ENCODE measurements around the gene PPP4R2. TPM values are rescaled to one million over a fixed set of nuclear protein-coding genes. Genes with fewer than 3 reads are reported as not detected.
A peak's percentile ranks its signal among the peaks of the same experiment; 100 is the strongest.
"Not testable (repeated sequence)": the region's sequence is repeated elsewhere in the genome, so short reads cannot be mapped to it uniquely, and the experiment has no call there.

PPP4R2 gene
- total RNA-seq, 1 donor from 2014 or later, result 92.1 TPM

DNA sequence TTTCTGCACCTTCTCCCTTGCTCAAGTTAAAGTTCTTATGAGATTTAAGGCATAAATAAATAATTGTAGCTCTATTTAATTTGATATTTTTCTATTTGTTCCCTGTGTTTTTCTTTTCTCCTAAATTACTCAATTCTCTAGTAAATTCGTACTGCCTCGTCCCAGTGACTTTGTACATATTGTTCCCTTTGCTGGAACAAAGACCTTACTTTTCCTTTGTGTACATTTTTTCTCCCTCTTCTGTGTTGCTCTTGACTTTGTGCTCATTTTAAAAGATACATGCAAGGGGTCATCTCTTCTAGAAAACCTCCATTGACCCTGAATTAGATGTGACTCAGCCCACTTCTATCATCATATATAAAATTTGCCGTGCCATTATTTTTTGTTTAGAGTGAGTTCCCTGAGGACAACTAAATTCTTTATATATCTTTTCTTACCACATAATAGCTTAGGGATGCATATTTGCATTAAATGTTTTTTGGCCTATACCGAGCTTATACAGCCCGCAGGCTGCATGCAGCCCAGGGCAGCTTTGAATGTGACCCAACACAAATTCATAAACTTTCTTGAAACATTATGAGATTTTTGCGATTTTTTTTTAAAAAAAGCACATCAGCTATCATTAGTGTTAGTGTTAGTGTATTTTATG is 29.6 kb downstream of the PPP4R2 start:
- DNase-seq, result no peak

DNA sequence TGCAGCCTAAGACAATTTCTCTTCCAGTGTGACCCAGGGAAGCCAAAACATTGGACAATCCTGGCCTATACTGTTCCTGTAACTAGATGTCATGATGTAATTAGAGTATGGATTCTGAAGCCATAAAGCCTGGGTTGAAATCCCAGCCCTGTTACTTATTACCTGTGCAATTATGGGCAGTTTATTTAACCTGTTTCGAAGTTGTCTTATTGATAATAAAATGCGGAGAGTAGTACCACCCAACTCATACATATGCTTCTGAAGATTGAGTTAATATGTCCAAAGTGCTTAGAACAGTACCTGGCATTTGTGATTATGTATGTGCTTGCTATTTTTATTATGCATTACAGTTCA is 30.1 kb downstream of the PPP4R2 start:
- DNase-seq, result no peak

DNA sequence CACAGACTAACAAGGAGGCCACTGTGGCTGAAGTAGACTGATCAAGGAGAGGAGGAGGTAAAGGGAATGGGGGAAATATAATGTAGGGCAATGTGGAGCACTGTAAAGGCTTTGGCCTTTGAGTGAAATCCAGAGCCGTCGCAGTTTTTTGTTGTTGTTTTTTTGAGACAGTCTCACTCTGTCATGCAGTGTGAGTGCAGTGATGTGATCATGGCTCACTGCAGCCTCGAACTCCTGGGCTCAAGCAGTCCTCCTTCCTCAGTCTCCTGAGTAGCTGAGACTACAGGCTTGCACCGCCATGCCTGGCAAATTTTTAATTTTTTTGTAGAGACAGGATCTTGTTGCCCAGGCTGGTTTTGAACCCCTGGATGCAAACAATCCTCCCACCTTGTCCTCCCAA is 32.2 kb downstream of the PPP4R2 start:
- no peak for DNase-seq

DNA sequence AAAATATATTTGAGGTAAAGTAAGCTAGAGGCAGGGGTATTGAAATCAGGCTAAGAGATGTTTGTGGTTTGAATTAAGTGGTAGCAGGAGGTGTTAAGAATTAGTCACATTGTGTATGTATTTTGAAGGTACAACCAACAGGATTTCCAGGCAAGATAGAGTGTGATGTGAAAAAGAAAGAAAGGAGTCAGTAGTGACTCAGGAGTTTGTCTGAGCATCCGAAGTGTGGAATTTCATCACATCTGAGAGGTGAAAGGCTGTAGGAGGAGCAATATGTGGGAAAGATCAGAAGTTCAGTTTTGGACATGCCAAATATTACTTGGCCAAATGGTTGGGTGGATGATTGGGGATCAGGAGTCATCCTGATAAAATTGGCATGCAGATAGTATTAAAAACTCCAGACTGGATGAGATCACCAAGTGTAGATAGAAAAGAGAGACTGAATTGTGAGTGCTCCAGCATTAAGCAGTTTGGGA is 32.7 kb downstream of the PPP4R2 start:
- DNase-seq, result peak; percentile 6

DNA sequence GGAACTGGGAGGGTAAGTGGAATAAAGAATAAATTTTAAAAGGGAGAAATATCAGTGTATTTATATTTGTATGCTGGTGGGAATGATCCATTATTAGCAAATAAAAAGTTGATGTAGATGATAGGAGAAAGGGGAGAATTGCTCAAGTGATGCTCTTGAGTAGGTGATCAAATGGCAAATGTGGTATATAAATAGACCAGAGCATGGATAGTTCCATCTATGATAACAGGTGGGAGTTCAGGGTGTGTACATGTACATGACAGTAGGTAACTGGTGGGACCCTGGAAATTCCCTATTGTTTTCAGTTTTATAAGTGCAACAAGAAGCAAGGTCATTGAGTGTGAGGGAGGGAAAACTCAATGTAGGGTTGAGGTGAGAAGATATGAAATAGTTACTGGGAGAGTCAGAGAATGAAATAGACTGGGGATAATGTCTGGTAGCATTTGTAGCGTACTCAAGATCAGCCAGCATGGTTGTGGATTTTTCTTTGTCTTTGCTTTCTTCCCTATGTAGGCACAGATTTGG is 33.5 kb downstream of the PPP4R2 start:
- DNase-seq, result peak; percentile 28

DNA sequence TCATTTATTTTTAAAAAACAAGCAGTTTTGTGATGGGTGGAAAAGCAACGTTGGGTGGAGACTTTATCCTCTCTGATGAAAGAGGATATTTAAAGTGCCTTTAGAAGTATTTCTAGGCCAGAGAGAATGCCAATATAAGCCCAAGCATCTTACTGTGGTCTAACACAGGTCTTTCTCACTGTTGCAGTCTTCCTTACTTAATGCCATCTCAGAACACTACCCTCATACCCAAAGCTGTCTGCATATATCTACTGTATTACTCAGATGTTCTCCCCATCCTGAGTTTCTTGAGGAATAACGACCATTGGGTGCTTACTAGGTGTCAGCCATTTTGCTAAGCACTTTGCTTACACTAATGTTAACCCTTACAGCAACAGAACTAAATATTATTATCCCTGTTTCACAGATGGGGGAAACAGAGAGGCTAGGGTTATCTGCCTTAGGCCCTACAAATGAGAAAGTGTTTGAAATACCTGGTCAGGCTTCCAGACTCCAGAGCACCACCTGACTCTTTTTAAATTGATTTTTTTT is 35.0 kb downstream of the PPP4R2 start:
- no peak for DNase-seq

DNA sequence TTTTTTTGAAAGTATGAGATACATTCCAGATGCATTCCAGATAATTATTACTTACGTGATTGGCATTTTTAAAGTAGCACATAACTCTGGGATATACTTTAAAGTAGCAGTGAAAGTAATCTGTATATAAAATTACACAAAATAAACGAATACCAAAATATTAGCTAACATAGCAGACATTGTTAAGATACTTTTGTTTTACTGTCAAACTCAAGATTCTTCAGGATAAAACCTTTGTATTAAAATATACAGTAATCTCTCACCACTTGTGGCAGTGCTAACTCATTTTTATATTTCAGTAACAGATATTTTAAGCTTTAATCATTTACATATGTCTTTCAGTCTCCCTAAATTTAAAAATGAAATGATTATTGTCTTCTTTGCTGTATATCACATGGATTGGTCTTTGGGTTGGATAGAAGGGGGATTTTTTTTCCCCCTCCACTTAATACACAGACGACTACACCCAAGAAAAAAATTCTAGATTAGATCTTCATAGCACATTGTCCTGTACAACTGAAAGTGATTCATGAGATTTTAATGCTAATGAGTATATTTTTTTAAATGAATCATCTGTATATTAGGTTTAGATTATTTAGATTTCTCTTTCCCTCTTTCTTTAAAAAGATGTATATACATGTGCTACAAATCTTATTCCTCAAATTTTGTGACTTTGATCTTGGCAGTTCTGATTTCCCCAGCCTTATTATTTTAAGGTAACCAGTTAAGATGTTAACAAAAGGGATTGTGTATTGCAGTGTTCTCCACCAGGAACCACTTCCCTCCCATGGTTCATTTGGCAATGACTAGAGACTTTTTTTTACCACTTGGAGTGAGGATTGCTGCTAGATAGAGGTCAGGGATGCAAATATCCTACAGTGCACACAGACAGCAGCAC is 40.3 kb downstream of the PPP4R2 start:
- DNase-seq, result no peak

DNA sequence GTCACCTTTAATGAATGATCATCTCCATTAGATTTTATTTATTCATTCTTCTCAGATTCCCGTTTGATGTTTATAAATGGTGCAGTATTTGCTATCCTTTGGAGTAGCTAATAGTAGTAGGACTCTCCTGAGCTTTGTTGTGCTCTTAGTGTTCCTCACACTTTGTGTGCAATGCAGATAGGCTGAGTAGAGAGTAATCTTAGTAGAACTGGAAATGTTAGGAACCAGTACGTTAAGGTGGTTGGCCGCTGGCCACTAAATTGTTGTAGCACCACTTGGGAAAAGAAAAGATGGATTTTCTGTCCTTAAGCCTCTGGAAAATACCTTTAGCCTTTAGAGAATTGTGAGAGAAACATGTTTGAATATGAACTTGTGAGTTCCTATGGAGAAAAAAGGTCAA is 44.9 kb downstream of the PPP4R2 start:
- no peak for DNase-seq

DNA sequence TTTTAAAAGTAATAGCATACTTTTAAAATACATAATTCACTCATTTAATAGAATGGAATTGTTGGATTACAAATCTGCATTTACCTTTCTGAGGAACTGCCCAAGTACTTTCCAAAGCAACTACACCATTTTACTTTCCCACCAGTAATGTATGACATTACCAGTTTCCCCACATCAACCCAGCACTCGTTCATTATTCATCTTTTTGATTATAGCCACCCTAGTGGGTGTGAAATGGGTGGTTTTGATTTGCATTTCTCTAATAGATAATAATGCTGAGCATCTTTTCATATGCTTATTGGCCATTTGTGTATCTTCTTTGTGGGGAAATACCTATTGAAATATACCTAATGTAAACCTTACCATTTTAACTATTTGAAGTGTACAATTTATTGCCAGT is 46.8 kb downstream of the PPP4R2 start:
- DNase-seq, result no peak

DNA sequence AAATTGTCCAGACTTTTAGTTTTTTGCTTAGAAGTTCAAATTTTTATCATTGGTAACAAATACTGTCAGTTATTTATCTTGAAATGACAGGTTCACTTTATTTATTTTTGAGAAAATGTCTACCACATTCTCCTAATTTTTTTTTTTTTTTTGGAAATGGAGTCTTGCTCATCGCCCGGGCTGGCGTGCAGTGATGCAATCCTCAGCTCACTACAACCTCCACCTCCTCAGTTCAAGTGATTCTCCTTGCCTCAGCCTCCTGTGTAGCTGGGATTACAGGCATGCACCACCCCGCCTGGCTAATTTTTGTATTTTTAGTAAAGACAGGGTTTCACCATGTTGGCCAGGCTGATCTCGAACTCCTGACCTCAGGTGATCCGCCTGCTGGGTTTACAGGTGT is 48.8 kb downstream of the PPP4R2 start:
- no peak for DNase-seq

DNA sequence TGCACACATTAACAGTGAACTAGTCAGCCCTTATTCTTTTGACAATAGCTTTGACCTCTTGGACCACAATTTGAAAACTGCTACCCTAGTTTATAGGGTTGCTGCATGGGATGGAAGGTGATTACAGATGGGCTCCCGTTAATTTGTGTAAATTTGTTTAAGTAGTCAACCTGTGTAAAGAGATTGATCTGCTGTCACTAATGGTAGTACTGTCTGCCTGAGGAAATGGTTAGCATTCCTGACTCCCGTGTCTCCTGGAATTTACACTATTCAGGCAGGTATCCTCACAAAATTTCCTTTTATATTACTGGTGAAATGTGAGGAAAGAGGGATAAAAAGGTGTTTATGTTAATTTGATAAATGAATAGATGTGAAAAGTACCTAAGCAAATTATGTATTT is 49.6 kb downstream of the PPP4R2 start:
- DNase-seq, result no peak

DNA sequence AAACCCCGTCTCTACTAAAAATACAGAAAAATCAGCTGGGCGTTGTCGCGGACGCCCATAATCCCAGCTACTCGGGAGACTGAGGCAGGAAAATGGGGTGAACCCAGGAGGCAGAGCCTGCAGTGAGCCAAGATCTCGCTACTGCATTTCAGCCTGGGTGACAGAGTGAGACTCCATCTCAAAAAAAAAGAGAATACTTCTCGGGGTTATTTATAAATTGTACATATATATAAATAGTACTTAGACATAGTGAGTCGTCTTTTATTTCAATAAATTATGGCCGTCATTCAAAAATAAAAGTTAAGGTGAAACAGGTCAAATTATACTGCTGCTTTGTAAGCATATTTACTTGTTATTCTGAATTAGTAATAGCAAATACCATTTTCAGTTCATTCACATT is 52.7 kb downstream of the PPP4R2 start:
- no peak for DNase-seq

DNA sequence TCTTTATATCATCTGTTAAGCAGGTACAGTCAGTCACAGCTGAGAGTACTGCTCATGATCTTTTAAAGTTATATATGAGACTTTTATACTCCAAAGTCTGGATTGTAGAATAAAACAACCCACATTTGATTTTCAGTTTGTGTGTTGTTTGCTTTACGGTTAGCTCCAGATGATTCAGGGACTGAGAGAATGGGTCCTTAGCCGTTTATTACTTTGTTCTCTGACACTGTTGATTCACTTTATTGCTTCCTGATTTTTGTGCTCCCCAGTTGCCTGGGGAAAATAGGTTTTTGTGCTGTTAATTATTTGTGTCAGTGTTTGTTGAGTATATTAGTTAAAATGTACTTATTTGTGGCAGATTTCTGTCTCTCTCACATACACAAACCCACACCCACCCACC is 56.2 kb downstream of the PPP4R2 start:
- DNase-seq, result no peak

DNA sequence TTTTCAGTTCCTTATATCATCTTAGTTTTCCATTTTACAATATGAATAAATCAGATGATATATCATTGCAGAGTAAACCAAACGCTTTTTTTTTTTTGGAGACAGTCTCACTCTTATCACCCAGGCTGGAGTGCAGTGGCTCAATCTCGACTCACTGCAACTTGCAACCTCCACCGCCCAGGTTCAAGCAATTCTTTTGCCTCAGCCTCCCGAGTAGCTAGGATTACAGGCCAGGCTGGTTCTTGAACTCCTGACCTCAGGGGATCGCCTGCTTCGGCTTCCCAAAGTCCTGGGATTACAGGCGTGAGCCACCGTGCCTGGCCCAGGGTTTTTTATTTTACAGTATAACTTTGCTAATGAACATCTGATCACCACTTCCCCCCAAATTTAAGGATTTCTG is 59.0 kb downstream of the PPP4R2 start:
- no peak for DNase-seq

DNA sequence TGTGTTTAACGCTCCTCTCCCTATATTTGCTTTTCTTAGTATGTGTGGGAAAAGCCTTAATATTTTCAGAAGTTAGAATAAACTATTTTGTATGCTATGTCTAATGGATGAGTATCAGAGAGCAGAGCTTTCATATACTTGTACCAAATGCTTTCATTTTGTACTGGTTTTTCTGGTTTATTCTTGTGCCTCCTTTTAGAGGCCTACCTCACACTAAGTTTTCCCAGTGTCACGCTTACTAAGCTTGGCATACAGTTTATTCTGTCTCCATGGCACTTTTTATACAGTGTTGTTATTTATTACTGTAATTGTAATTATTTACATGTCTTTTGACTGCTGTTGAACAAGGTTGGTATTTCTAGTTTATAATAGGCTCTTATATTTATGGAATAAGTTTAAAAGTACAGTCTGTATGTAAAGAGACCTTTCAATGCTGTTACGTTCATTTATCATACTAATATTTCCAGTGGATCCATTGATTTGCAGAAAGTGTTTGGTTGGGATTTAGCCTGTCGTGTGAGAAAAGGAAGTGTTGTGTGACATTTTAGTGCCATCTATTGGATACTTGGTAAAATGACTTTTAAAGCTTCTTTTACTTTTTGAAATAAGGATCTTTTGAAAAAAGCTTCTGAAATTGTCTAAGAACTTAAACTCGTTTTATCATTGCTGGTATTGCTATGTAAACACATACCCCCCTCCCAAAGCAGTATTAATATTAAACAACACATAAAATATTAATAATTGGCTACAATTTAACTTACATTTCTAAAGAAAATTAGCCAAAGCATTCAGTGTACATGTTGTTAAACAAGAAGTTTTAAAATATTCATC is 59.6 kb downstream of the PPP4R2 start:
- peak; percentile 51 for DNase-seq

DNA sequence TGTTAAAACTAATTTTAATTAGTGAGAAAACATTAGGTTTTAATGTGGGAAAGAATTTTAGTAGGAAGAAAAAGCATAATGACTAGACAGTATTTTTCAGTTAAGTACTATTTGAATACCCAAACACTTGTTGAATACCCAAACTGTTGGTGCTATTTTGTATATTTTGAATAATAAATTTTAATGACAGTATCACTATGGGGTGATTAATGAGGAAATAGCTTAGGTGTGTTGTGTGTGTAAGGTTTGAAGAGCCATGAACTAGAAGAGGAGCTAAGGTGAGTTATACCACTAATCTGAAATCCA is 60.2 kb downstream of the PPP4R2 start:
- no peak for DNase-seq

DNA sequence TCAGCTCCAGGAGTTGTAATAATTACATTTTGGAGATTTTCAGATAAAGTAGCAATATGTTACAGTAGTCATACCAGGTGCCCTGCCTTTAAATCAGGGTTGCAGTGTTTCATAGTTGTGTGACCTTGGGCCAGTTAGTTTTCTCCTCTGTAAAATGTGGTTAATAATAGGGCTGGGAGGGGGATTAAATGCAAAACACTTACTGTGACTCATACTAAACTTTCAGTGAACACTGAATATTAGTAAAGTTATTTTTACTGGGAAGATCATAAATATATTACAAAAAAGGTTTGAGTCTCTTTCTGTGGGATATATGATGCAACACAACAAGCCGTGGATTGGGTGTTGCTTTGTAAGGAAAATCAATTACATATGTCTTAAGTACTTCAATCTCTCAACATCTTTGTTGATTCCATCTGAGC is 63.7 kb downstream of the PPP4R2 start:
- no peak for DNase-seq

DNA sequence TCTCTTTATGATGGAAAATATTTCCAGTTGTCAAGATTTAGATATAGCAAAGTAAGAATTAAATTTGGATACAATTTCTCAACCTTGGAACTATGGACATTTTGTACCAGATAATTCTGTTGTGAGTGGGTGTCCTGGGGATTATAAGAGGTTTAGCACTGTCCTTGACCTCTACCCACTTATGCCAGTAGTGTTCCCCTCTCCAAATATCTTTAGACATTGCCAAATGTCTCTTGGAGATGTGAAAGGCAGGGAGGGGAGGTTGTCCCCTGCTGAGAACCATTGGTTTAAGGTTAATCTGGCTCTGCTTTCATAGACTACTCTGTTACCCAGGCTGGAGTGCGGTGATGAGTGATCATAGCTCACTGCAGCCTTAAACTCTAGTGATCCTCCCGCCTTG is 64.8 kb downstream of the PPP4R2 start, which contains the start of gene EBLN2:
TSS of gene EBLN2 (plus strand) at position 244 of the 400 bp plus-strand sequence. CDS start 423 bp downstream, outside the sequence.
- DNase-seq, result no peak

DNA sequence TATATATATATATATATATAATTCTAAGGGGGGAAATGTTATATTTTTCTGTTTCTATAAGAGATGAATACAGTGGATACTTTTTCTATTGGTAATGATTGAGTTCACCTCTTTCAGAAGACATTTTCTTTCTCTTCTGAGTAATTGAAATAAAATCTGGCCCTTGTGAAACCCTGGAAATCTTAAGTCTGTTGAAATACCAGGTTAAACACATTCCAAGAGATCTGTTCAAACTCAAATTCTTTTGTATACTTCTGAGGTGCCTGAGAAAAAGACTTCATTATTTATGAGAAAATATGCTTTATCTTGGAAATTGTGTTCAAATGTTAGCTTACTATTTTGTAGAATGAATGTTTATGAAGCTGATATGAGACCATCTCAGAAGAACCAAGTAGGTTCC is 69.6 kb downstream of the PPP4R2 start:
- not testable (repeated sequence) for DNase-seq

DNA sequence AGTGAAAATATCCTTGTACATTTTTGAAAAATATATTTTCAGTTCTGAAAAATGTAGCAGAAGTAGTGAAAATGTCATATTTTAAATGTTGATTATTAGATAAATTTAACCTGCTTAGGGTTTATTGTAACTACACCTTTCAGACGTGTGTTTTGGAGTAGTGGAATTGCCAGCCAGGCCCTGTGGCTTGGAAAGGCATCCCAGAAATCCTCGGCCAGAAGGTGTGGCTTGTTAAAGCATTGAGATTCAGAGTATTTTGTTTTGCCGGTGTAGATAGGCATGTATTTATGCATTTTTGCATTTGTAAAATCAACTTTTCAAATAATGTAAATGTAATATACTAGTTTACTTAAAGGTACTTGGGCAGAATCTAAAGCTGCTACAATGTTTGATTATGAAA is 71.8 kb downstream of the PPP4R2 start:
- no peak for DNase-seq

DNA sequence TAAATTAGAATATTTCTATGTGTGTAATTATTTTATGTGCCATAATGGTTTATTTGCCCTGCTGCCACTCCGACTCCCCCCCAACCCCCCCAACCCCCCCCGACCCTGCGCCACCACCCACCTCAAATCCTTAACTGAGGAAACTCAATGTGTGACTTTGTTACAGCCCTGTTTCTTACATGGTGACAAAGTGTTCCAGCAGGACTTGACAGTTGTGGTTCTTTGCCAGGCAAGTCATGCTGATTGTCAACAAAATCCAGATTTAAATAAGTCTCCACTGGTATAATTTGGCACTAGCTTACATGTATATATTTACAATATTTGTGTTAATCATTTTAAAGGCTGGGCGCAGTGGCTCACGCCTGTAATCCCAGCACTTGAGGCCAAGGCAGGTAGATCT is 72.6 kb downstream of the PPP4R2 start:
- DNase-seq, result no peak

DNA sequence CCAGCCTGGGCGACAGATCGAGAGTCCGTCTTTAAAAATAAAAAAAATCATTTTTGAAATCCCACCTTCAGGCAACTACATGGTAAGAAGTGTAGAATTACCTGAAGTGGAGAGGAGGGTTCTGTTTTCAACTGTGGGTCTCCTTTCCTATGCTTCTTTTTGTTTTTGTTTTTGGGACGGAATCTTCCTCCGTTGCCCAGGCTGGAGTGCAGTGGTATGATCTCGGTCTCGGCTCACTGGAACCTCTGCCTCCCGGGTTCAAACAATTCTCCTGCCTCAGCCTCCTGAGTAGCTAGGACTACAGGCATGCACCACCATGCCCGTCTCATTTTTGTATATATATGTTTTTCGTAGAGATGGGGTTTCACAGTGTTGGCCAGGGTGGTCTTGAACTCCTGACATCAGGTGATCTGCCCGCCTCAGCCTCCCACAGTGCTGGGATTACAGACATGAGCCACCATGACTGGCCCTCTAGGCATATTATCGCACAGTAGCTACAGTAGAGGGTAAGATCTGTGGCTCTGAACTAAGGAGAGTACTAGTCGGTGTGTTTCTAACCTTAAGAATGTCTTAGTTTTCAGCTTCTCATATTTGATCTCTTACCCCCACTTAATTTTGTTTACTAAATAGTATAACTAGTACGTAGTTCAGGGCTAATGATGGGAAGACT is 73.3 kb downstream of the PPP4R2 start:
- DNase-seq, result no peak
